HG03520 (cell line): ENCODE results near the gene SOS2.
A peak's percentile ranks its signal among the peaks of the same experiment; 100 is the strongest.

Experiments
- ATAC-seq: cut with Tn5 transposase; IDR thresholded peaks from one replicate; pipeline ENCODE4 v1.9.1; 2021; ENCODE audit warnings: mild to moderate bottlenecking, moderate library complexity; ENCODE audit not compliant: unreplicated experiment

Gene SOS2

DNA sequence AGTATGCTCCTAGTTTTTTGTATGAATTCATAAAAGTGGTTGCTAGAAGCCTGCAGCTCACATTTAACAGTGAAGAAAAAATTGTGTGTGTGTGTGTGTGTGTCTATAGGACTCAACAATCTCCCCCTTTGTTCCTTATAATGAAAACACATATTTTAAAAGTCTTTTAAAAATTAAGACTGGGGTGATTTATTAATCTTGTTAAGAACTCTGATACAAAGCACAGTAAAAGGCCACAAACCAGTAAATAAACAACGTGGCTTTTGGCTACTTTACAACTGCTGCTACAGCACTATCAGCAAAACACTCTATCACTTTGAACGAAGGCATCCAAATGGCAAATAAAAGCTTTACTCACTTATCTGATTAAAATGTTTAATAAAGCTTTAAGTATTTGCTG lies 114.4 kb downstream of the SOS2 start:
- no peak for ATAC-seq

DNA sequence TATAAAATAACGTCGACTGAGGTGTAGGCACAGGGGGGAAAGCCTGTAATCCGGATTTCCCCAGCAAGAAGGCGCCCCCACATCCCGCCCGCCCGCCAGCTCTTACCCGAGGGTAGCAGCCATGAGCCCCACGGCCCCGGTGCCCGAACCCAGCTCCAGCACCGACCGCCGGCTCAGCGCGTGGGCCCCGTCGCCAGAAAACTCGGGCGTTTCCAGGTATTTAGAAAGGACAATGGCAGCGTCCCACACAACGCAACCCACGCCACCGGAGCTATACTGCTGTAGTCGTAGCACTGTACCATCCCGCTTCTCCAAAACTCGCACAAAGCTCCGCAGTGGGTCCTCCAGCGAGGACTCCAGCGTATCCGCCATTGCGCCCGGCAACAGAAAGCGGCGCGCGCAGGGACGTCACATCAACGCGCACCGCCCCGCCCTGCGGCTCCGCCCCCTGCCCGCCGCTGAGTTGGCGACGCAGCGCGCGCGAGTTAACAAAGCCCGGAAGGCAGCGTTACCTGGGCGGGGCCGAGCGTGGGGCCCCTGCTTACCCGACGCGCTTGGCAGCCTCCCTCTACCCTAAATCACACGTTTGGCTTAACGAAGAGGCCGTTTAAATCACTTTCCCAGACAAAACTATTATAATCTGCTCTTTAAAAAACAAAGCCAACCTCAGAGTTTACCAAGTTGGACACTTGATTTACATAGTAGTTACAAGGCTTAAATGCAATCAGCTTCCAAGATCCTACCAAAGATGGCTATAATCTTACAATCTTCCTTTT lies 115.0 kb downstream of the SOS2 start, which contains the start of gene VCPKMT:
TSS of gene VCPKMT (minus strand) at position 392 of the 776 bp plus-strand sequence. CDS start at position 372, 20 bp downstream.
- ATAC-seq, result peak; percentile 91

DNA sequence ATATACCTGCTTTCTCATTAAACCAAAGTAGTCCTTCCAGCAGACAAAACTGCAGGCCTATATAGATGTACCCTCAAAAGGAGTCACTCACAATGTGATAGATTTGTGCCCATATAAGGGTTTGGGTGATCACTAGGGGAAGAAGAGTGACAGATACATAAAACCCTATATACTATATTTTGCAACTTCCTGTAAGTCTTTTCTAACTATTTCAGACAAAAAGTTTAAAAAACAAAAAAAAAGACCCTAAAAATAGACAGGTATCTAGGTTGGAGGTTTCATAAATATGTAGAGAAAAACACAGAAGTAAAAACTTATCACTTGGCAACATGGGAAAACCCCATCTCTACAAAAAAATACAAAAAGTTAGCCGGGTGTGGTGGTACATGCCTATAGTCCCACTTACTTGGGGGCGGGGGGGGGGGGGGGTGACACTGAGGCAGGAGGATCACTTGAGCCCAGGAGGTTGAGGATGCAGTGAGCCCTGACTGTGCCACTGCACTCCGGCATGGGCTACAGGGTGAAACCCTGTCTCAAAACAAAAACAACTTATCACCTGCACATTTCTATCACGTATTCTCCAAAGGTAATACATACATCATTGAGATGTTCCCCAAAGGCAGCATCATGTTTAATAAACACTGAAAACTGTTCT lies 117.9 kb downstream of the SOS2 start:
- ATAC-seq, result peak; percentile 32

- ATAC-seq, result no peak
Measured at GRCh38 chr14:50110323-50111037, 120.9 kb downstream of the SOS2 start.

- ATAC-seq, result no peak
Measured at GRCh38 chr14:50109342-50109741, 122.0 kb downstream of the SOS2 start.

DNA sequence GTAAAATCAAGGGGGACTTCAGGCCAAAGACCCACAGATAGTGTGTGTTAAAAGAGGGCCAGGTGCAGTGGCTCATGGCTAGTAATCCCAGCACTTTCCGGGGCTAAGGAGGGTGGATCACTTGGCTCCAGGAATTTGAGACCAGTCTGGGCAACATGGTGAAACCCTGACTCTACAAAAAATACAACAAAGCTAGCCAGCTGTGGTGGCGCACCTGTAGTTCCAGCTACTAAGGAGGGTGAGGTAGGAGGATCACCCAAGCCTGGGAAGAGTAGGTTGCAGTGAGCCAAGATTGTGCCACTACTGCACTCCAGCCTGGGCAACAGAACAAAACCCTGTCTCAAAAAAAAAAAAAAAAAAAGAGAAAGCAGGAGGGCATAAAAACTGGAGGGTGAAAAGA lies 123.5 kb downstream of the SOS2 start:
- ATAC-seq, result no peak

- no peak for ATAC-seq
Measured at GRCh38 chr14:50106178-50106577, 125.2 kb downstream of the SOS2 start.

DNA sequence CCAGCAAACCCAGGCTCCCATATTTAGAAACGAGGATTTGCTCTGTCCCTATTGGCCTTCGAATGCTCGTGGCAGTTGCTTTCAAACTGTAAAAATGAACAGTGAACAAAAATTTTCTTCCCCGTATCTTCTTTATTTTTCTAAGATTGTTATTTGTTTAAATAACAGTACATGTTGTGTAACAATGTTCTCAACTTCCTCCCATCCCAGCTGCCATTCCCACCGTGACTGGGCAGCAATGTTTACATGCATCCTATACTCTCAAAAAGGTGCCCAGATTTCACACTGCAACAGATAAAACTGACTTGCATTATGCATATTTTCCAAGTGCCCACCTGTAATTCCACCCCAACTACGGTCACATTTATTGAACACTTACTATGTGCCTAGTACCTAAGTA lies 127.8 kb downstream of the SOS2 start:
- ATAC-seq, result no peak

DNA sequence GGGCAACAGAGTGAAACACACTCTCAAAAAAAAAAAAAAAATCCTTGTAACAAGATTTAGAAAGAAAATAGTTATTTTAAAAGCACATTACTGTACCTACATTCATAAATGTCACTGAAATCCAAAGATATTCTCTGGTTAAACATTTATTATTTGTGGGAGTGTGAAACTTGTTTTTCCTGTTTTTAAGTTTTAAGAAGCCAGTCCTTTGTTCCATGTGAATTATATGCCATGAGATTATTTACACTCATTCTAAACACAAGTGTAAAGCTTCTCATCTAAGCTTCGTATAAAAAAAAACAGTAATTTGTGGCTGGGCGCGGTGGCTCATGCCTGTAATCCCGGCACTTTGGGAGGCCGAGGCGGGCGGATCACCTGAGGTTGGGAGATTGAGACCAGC lies 130.0 kb downstream of the SOS2 start:
- no peak for ATAC-seq

DNA sequence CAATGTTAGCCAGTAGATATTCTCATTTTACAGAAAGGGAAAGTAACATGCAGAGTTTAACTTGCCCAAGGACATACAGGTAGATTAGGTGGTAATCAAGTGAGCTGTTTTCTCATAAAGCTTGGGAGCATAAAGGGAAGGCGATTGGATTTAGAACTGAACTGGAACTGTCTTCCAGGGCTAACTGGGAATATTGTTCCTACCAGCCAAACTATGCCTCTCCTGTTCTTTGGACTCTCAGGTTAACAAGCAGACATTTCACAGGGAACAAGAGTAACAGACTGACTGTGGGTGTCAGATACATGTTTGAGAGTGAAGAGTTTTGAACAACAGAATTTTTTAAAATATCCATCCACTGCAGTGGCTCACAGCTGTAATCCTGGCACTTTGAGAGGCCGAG lies 130.6 kb downstream of the SOS2 start:
- no peak for ATAC-seq

DNA sequence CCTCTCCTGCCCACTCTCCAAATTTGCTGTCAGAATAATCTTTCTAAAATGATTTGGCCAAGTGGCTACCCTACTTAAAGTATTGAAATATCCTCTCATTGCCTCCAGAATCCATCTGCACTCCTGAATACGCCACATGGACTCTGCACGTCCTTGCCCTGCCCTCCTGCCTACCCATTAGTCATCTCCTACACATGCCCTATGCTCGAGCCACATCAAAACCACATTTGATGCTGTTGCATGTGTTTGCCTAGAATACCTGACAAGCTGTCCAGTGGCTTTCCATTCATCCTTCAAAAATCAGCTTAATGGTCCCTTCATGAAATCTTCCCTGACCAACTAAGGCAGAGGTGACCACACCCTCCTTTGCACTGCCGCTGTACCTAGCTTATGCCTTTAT lies 132.0 kb downstream of the SOS2 start:
- ATAC-seq, result no peak

GRCh38 chr14:50095895-50096294 lies 135.5 kb downstream of the SOS2 start:
- ATAC-seq, result no peak

DNA sequence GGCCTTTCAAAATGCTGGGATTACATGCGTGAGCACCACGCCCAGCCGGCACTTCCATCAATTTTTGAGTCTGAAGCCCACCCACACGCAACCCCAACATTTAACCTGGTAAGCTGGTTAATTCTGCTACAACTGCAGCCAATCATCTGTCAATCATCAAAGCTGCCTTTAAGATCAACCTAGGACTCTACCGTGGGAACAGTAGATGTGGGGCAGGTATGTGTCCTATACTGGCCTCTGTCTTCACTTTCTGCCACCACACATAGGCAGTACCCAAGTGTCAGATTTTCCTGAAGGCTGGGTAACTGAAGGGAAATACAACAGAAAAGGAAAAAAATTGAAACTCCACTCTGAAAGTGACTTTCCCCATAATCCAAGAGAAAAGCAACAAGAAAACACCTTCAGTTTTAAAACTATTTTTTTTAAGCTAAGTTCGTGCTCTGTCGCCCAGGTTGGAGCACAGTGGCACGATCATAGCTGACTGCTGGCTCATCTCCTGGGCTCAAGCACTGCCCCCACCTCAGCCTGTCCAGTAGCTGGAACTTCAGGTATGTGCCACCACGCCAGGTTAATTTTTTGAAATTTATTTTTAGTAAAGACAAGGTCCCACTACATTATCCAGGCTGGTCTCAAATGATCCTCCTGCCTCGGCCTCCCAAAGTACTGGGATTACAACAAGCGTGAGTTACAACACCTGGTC lies 137.2 kb downstream of the SOS2 start:
- no peak for ATAC-seq

GRCh38 chr14:50093496-50093895 lies 137.9 kb downstream of the SOS2 start:
- ATAC-seq, result no peak

GRCh38 chr14:50092006-50092555 lies 139.3 kb downstream of the SOS2 start:
- no peak for ATAC-seq

- ATAC-seq, result no peak
Measured at GRCh38 chr14:50091240-50091913, 140.0 kb downstream of the SOS2 start.

DNA sequence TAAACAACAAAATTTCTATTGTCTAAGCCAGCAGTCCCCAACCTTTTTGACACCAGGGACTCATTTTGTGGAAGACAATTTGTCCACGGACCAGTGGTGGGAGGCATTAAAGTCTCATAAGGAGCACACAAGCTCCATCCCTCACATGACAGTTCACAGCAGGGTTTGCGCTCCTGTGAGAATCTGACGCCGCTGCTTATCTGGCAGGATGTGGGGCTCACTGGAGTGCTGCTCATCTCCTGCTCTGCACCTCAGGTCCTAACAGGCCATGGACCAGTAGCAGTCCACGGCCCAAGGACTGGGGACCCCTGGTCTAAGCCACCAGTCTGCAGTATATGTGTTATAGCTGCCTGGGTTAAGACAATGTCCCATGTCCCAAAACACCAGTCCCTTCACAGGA lies 142.2 kb downstream of the SOS2 start:
- no peak for ATAC-seq

- no peak for ATAC-seq
Measured at GRCh38 chr14:50088731-50089130, 142.6 kb downstream of the SOS2 start.

DNA sequence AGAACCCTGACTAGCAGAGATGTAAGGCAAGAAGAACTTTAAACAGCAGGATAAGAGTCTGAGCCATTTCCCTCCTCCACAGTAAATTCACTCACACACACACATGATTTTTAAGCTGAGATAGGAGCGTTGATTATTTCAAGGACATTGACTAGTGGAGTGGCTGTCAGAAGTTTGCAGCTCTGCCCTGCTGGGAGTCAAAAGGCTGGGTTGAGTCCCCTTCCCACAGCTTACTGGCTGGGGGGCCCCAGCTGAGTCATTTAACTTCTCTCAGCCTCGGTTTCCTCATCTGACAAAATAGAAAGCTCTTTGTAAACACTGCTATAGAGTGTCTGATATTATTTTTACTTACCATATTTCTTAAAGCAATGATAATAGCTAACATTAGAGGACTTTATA lies 143.3 kb downstream of the SOS2 start:
- no peak for ATAC-seq

DNA sequence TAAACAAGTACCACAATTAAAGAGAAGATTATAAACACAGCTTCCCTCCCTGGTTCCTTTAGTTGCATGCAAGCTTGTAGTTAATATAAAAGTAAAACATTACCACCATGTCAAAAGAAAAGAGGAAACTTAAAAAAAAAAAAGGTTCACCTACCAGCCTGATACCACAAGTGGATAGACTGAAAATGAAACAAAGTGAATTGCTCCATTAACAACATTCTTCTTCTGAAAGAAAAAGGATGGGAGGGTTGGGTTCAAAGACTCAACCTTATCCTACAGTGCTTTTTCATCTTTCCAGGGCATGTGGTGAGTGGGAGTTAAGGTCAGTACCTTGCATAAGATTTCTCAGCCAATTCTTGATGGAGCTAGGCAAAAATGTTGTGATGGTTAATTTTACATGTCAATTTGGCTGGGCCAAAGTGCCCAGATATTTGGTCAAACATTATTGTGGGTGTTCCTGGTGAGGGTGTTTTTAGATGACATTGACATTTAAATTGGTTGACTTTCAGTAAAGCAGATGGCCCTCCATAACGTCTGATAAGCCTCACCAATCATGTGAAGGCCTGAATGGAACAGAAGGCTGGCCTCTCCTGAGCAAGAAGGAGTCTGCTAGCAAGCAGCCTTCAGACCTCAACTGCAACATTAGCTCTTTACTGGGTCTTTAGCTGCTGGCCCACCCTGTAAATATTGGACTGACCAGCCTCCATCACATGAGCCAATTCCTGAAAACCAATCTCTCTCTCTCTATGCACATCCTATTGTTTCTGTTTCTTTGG lies 143.8 kb downstream of the SOS2 start:
- ATAC-seq, result no peak
